SH-SY5Y (cell line): Measurements from ENCODE around the gene HEYL.

Experiments used
- GATA2 ChIP-seq: IDR thresholded peaks from 2 replicates; pipeline ENCODE4 v1.6.1; 2011; ENCODE audit warnings: mild to moderate bottlenecking, low read depth, low read length
- GATA3 ChIP-seq: IDR thresholded peaks from 2 replicates; pipeline ENCODE4 v1.6.1; 2011; ENCODE audit warnings: low read depth, mild to moderate bottlenecking, low read length, moderate library complexity

DNA sequence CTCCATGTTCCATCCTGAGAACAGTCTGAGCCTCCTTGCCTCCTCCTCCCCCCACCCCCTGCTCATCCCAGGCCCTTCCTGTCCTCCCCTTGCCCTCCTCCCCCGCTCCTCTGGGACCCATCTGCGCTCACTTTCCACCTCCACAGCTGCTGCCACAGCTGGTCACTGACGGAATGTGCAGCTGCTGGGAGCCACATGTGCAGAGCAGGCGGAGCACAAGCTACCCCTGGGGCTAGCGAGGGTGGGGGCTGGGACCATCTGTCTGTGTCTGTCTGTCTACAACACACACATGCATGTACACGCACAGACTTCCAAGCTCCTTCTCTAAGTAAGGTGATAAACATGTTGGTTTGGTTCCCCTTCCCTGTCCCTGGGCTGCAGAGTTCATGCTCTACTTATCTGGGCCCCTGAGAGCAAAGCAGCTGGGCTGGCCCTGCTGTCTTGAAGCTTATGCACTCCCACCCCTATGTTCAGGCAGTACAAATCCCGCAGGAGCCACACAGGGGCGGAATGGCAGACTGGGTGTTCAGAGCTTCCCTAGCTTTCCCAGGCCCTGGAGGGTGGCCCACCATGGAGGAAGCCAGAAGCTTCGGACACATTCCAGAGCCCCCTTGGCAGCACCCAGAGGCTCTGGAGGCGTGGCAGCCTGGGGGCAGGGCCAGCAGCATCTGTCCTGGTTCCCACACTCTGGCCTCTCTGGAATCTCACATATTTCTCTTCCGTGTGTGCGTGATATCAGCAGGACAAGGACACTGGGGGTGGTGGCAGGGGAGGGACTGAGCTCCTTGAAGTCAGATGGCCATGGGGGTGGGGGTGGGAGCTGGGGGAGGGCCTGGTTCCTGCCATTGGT is 7.0 kb upstream of the HEYL start:
- TF ChIP-seq GATA2 (no peak), GATA3 (no peak)
